ENCODE measurements around the gene SCAANT1.

Gene SCAANT1

GRCh38 chr3:63864008-63864964 lies 47.9 kb downstream of the SCAANT1 start:
- no peak for DNase-seq (ENCODE audit: low read depth, low spot score)

GRCh38 chr3:63863150-63864007 lies 48.8 kb downstream of the SCAANT1 start, which contains the start of the genes ATXN7 and THOC7:
TSS of gene ATXN7 (plus strand) at chr3:63863867. CDS start at chr3:63912599, 48,732 bp downstream.
TSS of gene THOC7 (minus strand) at chr3:63863805. CDS start at chr3:63863790, 15 bp downstream.
- peak; percentile 38 for DNase-seq (ENCODE audit: low read depth, low spot score)

GRCh38 chr3:63862804-63863149 lies 49.4 kb downstream of the SCAANT1 start:
- no peak for DNase-seq (ENCODE audit: low read depth, low spot score)

Measured in activated CD4-positive, CD25-positive, alpha-beta regulatory T cell treated with anti-CD3 and anti-CD28 coated beads, Interleukin-2, amount 50 U/mL, for 16 hours (primary cell).